Measurements from ENCODE around the gene AVPR2. TPM values are rescaled to one million over a fixed set of nuclear protein-coding genes. Genes with fewer than 3 reads are reported as not detected.

AVPR2 gene
- total RNA-seq, 8 experiments from 2014 or later, result 0.11 to 1.4 (median 0.19) TPM; not detected in 3

DNA sequence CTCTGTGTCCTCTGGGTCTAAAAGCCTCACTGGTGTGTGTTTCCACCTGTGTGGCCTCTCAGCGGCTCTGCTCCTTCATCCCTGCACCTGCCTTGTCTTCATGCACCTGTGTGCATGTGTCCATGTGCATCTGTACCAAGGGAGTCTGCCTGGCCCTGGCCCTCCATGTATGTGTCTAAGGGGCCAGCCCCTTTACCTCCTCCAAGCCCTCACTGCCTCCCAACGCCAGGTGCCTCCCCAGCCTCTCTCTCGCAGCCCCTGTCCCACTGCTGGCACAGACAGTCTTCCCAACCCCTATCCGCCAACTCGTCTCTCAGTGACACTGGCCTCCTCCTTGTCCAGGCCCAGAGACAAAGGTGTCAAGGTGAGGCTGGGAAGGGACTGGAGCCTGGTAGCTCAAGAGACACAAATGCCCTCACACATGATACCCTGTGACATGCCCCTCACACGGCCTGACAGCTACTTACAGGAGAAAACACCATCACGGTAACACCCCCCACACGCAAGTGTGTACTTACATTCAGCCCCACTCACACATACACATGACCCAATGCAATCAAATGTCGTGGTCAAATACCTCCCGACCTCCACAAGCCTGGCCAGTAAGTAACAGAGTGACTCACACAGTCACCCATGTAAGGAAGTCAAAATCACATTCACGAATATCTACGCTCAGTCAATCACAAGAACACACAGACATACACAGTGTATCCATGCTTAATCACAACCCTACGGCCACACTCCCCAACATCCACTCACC, 29.9 kb upstream of the AVPR2 start:
- no peak for ATAC-seq (replicated peaks in 6 of 8)
- Histone ChIP-seq H3K4me3 (peak overlapping the region; percentile 34 to 48 (median 36)), H3K4me1 (replicated peaks in 1 of 2) (peaks cover 70 to 76% of the 10 kb centered on the region in 2 donors), H3K27ac (peak overlapping the region; percentile 84 to 88)
- in situ Hi-C loops (cut with MboI; ENCODE audit: low pct_unique_long_range_greater_than_20kb in 2 of 9, low sequenced_read_pairs in 9 of 9, unreplicated experiment in 9 of 9), result no loop called here
- 71 to 92% methylated on average over 2 to 3 of the region's 13 CpGs; no CpG with 5 or more reads in 8 of the 10 experiments for WGBS, 10 experiments

- in situ Hi-C loops (cut with MboI; ENCODE audit: low pct_unique_long_range_greater_than_20kb in 2 of 9, low sequenced_read_pairs in 9 of 9, unreplicated experiment in 9 of 9), result no loop called here
- H3K4me3 ChIP-seq, result peak overlapping the region; percentile 34 to 48 (median 36)
- H3K4me1 ChIP-seq (replicated peaks in 1 of 2), result peaks cover 78 to 84% of the 10 kb centered on the region in 2 donors
- H3K27ac ChIP-seq, result peak overlapping the region; percentile 71 to 88
- 60% methylated on average over 5 of the region's 42 CpGs; no CpG with 5 or more reads in 9 of the 10 experiments for WGBS, 10 experiments
- peak; percentile 2 to 92 (median 12) for ATAC-seq (replicated peaks in 6 of 8)
Measured at GRCh38 chrX:153875391-153876111, 28.9 kb upstream of the AVPR2 start.

GRCh38 chrX:153876112-153876491, 28.4 kb upstream of the AVPR2 start:
- peak overlapping the region; percentile 71 to 88 for H3K27ac ChIP-seq
- in situ Hi-C loops (cut with MboI; ENCODE audit: low pct_unique_long_range_greater_than_20kb in 2 of 9, low sequenced_read_pairs in 9 of 9, unreplicated experiment in 9 of 9), result no loop called here
- WGBS, 10 experiments, result 0 to 33% methylated on average over 1 of the region's 3 CpGs; no CpG with 5 or more reads in 8 of the 10 experiments
- no peak for ATAC-seq (replicated peaks in 6 of 8)
- peak overlapping the region; percentile 34 to 48 (median 36) for H3K4me3 ChIP-seq
- peaks cover 78 to 84% of the 10 kb centered on the region in 2 donors for H3K4me1 ChIP-seq (replicated peaks in 1 of 2)

DNA sequence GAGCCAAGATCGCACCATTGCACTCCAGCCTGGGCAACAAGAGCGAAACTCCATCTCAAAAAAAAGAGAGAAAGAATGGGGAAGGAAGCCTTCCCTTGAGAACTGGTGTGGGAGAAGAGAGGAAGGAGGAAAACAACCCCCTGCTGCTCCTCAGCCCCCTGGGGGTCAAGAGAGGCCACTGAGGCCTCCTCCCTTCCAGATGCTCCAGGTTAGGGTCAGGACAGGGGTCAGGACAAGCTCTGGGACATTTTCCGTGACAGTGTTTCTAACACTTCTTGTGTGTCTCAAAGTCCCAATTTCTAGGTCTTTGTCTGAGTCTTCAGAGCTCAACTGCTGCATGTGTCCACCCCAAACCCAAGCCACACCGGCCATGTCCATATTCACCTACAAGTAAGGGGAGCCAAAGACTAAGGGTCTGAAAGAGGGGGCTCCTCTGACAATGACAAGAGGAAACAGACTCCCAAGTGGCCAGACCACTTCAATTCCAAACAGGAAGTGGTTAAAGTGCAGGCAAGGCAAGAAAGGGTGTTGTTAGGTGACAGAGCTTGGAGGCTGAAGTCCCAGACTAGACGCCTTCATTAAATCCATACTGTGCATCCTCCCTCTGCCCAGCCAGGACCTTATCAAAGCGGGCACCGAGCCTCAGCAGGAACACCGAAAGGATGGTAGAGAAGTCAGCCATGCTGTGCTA, 26.8 kb upstream of the AVPR2 start:
- WGBS, 10 experiments, result 100% methylated on average over 1 of the region's 8 CpGs; no CpG with 5 or more reads in 8 of the 10 experiments
- Histone ChIP-seq H3K4me3 (no peak overlapping the region), H3K4me1 (replicated peaks in 1 of 2) (peaks cover 80 to 87% of the 10 kb centered on the region in 2 donors), H3K27ac (peak overlapping the region; percentile 91 to 97)
- in situ Hi-C loops (cut with MboI; ENCODE audit: low pct_unique_long_range_greater_than_20kb in 2 of 9, low sequenced_read_pairs in 9 of 9, unreplicated experiment in 9 of 9), result no loop called here
- ATAC-seq (replicated peaks in 6 of 8), result no peak

- in situ Hi-C loops (cut with MboI; ENCODE audit: low pct_unique_long_range_greater_than_20kb in 2 of 9, low sequenced_read_pairs in 9 of 9, unreplicated experiment in 9 of 9), result no loop called here
- WGBS, 10 experiments, result 10 to 17% methylated on average over 1 to 2 of the region's 5 CpGs; no CpG with 5 or more reads in 8 of the 10 experiments
- peak in 2 of 8 experiments; percentile 33 to 47 for ATAC-seq (replicated peaks in 6 of 8)
- Histone ChIP-seq H3K27ac (peak overlapping the region; percentile 91 to 97), H3K4me1 (replicated peaks in 1 of 2) (peaks cover 80 to 86% of the 10 kb centered on the region in 2 donors), H3K4me3 (peak overlapping the region in 4 of 5 donors; percentile 21 to 29 (median 25))
Measured at GRCh38 chrX:153878345-153878744, 26.1 kb upstream of the AVPR2 start.

GRCh38 chrX:153878969-153879653, 25.4 kb upstream of the AVPR2 start:
- Histone ChIP-seq H3K4me3 (peak overlapping the region; percentile 21 to 29 (median 27)), H3K4me1 (replicated peaks in 1 of 2) (peaks cover 77 to 86% of the 10 kb centered on the region in 2 donors), H3K27ac (peak overlapping the region; percentile 91 to 97)
- peak in 5 of 8 experiments; percentile 54 to 71 (median 56) for ATAC-seq (replicated peaks in 6 of 8)
- in situ Hi-C loops (cut with MboI; ENCODE audit: low pct_unique_long_range_greater_than_20kb in 2 of 9, low sequenced_read_pairs in 9 of 9, unreplicated experiment in 9 of 9), result no loop called here
- 0% methylated on average over 2 of the region's 28 CpGs; no CpG with 5 or more reads in 9 of the 10 experiments for WGBS, 10 experiments

- in situ Hi-C loops (cut with MboI; ENCODE audit: low pct_unique_long_range_greater_than_20kb in 2 of 9, low sequenced_read_pairs in 9 of 9, unreplicated experiment in 9 of 9), result no loop called here
- ATAC-seq (replicated peaks in 6 of 8), result peak in 2 of 8 experiments; percentile 0 to 1
- no CpG with 5 or more reads among the region's 12 CpGs for WGBS, 10 experiments
- Histone ChIP-seq H3K4me1 (replicated peaks in 1 of 2) (peaks cover 71 to 84% of the 10 kb centered on the region in 2 donors), H3K27ac (peak overlapping the region; percentile 91 to 97), H3K4me3 (peak overlapping the region in 3 of 5 donors; percentile 7 to 29 (median 27))
Measured at GRCh38 chrX:153879741-153880439, 24.6 kb upstream of the AVPR2 start.

GRCh38 chrX:153880440-153880815, 24.0 kb upstream of the AVPR2 start:
- Histone ChIP-seq H3K27ac (peak overlapping the region; percentile 91 to 97), H3K4me1 (replicated peaks in 1 of 2) (peaks cover 71 to 82% of the 10 kb centered on the region in 2 donors), H3K4me3 (no peak overlapping the region)
- ATAC-seq (replicated peaks in 6 of 8), result peak in 2 of 8 experiments; percentile 8 to 11
- WGBS, 10 experiments, result no CpG with 5 or more reads among the region's 6 CpGs
- in situ Hi-C loops (cut with MboI; ENCODE audit: low pct_unique_long_range_greater_than_20kb in 2 of 9, low sequenced_read_pairs in 9 of 9, unreplicated experiment in 9 of 9), result no loop called here

DNA sequence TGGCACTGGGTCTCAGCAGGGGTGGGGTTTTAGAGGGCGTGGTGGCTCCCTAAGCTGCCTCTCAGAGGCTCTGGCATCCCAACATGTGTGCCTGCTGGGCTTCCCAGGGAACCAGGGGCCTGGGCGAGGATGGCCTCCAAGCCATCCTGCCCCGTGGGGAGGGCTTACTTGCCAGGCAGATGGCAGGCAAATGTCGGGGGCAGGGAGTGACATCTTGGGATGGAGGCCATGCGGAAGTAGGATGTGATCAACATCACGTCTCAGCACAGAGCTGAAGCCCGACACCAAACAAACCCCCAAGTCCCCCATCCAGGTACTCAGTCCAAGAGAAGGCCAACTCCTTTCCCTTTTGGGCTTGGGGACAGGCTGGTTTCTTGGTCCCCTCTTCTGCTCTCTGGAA, 23.2 kb upstream of the AVPR2 start:
- in situ Hi-C loops (cut with MboI; ENCODE audit: low pct_unique_long_range_greater_than_20kb in 2 of 9, low sequenced_read_pairs in 9 of 9, unreplicated experiment in 9 of 9), result no loop called here
- H3K27ac ChIP-seq, result peak overlapping the region; percentile 91 to 97
- no peak for ATAC-seq (replicated peaks in 6 of 8)
- 25 to 90% methylated on average over 2 to 4 of the region's 7 CpGs; no CpG with 5 or more reads in 8 of the 10 experiments for WGBS, 10 experiments
- no peak overlapping the region for H3K4me3 ChIP-seq
- H3K4me1 ChIP-seq (replicated peaks in 1 of 2), result peaks cover 69 to 78% of the 10 kb centered on the region in 2 donors

DNA sequence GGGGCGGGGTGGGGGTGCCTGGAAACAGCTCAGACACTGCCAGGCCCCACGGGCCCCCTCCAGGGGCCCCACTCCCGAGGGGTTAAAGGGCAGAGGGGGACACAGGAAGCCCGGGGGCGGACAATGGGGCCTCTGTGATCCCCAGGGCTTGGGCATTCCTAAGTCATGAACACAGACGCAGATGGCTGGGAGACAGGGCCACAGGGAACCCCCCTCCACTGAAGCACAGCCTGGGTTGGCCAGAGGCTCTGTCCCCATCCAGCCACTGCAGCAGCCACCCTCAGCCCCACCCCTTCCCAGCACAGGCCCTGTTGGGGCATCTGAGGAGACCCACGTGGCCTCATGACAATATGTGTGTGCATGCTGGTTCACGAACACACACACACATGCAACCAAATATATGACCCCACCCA, 22.4 kb upstream of the AVPR2 start:
- in situ Hi-C loops (cut with MboI; ENCODE audit: low pct_unique_long_range_greater_than_20kb in 2 of 9, low sequenced_read_pairs in 9 of 9, unreplicated experiment in 9 of 9), result no loop called here
- Histone ChIP-seq H3K27ac (peak overlapping the region; percentile 89 to 92), H3K4me3 (peak overlapping the region in 4 of 5 donors; percentile 25 to 93 (median 41)), H3K4me1 (replicated peaks in 1 of 2) (peaks cover 74 to 76% of the 10 kb centered on the region in 2 donors)
- WGBS, 10 experiments, result no CpG with 5 or more reads among the region's 8 CpGs
- ATAC-seq (replicated peaks in 6 of 8), result peak in 7 of 8 experiments; percentile 19 to 53 (median 41)

DNA sequence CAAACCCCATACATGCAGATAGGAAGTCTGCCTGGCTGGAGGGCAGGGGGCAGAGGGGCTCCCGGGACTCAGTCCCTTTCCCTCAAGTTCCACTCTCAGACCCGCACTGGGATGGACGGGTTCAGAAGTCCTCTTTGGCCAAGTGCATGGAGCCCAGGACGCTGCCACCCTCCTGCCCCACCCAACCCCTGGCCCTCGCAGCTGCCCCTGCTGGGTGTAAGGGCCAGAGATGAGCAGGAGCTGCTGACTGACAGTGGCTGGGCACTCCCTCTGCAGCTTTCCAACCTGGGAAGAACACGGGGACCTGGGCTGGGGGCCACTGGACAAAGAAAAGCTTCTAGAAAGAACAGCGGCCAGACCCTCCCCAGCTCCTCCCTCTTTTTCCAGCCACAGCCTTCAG, 21.9 kb upstream of the AVPR2 start:
- in situ Hi-C loops (cut with MboI; ENCODE audit: low pct_unique_long_range_greater_than_20kb in 2 of 9, low sequenced_read_pairs in 9 of 9, unreplicated experiment in 9 of 9), result no loop called here
- peak overlapping the region; percentile 89 to 92 for H3K27ac ChIP-seq
- H3K4me1 ChIP-seq (replicated peaks in 1 of 2), result peaks cover 70 to 71% of the 10 kb centered on the region in 2 donors
- WGBS, 10 experiments, result no CpG with 5 or more reads among the region's 7 CpGs
- no peak for ATAC-seq (replicated peaks in 6 of 8)
- peak overlapping the region in 4 of 5 donors; percentile 25 to 93 (median 41) for H3K4me3 ChIP-seq

All from motor neuron (in vitro differentiated cells).